SK-N-SH treated with all-trans-retinoic acid at 6 μM for 48 hours (cell line): ENCODE results near the gene SGK2.

Experiments used
- ATAC-seq: fragments of 200-7000 bp; cut with Tn5 transposase; 3 replicates; pipeline ENCODE4 v1.9.1; 2020; ENCODE audit warnings: mild to moderate bottlenecking, moderate library complexity
- ARNTL ChIP-seq: fragments of 450-650 bp; formaldehyde crosslinking; IDR thresholded peaks from 2 replicates; pipeline ENCODE4 v1.5.0; 2020; ENCODE audit warnings: low read depth, mild to moderate bottlenecking, moderate library complexity, borderline replicate concordance
- CSDC2 ChIP-seq: fragments of 250-450 bp; sonication (Bioruptor Pico); IDR thresholded peaks from 2 replicates; pipeline ENCODE4 v1.5.0; 2020; ENCODE audit warnings: mild to moderate bottlenecking, moderate library complexity
- ESRRG ChIP-seq: fragments of 250-450 bp; sonication (Bioruptor Pico); IDR thresholded peaks from 2 replicates; pipeline ENCODE4 v1.6.1; 2021; ENCODE audit warnings: mild to moderate bottlenecking
- GLIS3 ChIP-seq: fragments of 250-450 bp; sonication (Bioruptor Pico); IDR thresholded peaks from 2 replicates; pipeline ENCODE4 v1.5.0; 2020; ENCODE audit warnings: mild to moderate bottlenecking, moderate library complexity
- ISL1 ChIP-seq: fragments of 250-450 bp; sonication (Bioruptor Pico); IDR thresholded peaks from 2 replicates; pipeline ENCODE4 v2.1.2; 2022; ENCODE audit warnings: mild to moderate bottlenecking, moderate library complexity
- OSR1 ChIP-seq: fragments of 250-450 bp; sonication (Bioruptor Pico); IDR thresholded peaks from 2 replicates; pipeline ENCODE4 v1.8.0; 2022; ENCODE audit warnings: moderate library complexity, mild to moderate bottlenecking, inconsistent platforms
- PATZ1 ChIP-seq: fragments of 250-450 bp; sonication (Bioruptor Pico); IDR thresholded peaks from 2 replicates; pipeline ENCODE4 v1.8.0; 2020; ENCODE audit warnings: mild to moderate bottlenecking, moderate library complexity, borderline replicate concordance
- PPARA ChIP-seq: fragments of 250-450 bp; sonication (Bioruptor Pico); IDR thresholded peaks from 2 replicates; pipeline ENCODE4 v1.5.0; 2020; ENCODE audit warnings: mild to moderate bottlenecking, borderline replicate concordance
- RARB ChIP-seq: fragments of 250-450 bp; sonication (Bioruptor Pico); IDR thresholded peaks from 2 replicates; pipeline ENCODE4 v1.8.0; 2021; ENCODE audit warnings: mild to moderate bottlenecking, moderate library complexity
- SNAI2 ChIP-seq: fragments of 250-450 bp; sonication (Bioruptor Pico); IDR thresholded peaks from 2 replicates; pipeline ENCODE4 v1.5.0; 2020; ENCODE audit warnings: mild to moderate bottlenecking, moderate library complexity
- TCF4 ChIP-seq: fragments of 250-450 bp; sonication (Bioruptor Pico); IDR thresholded peaks from 2 replicates; pipeline ENCODE4 v1.8.0; 2021; ENCODE audit warnings: mild to moderate bottlenecking, moderate library complexity, borderline replicate concordance
- TOX ChIP-seq: fragments of 250-450 bp; sonication (Bioruptor Pico); IDR thresholded peaks from 2 replicates; pipeline ENCODE4 v1.8.0; 2021; ENCODE audit warnings: mild to moderate bottlenecking, moderate library complexity, borderline replicate concordance
- TSHZ2 ChIP-seq: fragments of 250-450 bp; sonication (Bioruptor Pico); IDR thresholded peaks from 2 replicates; pipeline ENCODE4 v1.5.0; 2020; ENCODE audit warnings: mild to moderate bottlenecking, moderate library complexity
- ZC3H10 ChIP-seq: fragments of 250-450 bp; sonication (Bioruptor Pico); IDR thresholded peaks from 2 replicates; pipeline ENCODE4 v1.5.1; 2021; ENCODE audit warnings: mild to moderate bottlenecking, moderate library complexity
- ZFP3 ChIP-seq: fragments of 250-450 bp; sonication (Bioruptor Pico); IDR thresholded peaks from 2 replicates; pipeline ENCODE4 v1.5.0; 2020; ENCODE audit warnings: mild to moderate bottlenecking, moderate library complexity
- ZFP30 ChIP-seq: fragments of 450-650 bp; formaldehyde crosslinking; IDR thresholded peaks from 2 replicates; pipeline ENCODE4 v1.5.0; 2022; ENCODE audit warnings: mild to moderate bottlenecking, moderate library complexity
- ZNF565 ChIP-seq: fragments of 450-650 bp; formaldehyde crosslinking; conservative IDR thresholded peaks from 2 replicates; pipeline ENCODE4 v1.5.0; 2020; ENCODE audit warnings: low read depth, mild to moderate bottlenecking, moderate library complexity
- ZNF70 ChIP-seq: fragments of 450-650 bp; formaldehyde crosslinking; IDR thresholded peaks from 2 replicates; pipeline ENCODE4 v1.5.0; 2020; ENCODE audit warnings: mild to moderate bottlenecking, moderate library complexity
- ZNF8 ChIP-seq: fragments of 450-650 bp; formaldehyde crosslinking; IDR thresholded peaks from 2 replicates; pipeline ENCODE4 v1.5.0; 2020; ENCODE audit warnings: mild to moderate bottlenecking, moderate library complexity
- TF ChIP-seq, protein P1 (sequence below): fragments of 250-450 bp; sonication (Bioruptor Pico); IDR thresholded peaks from 2 replicates; pipeline ENCODE4 v1.8.0; 2021; ENCODE audit warnings: low read depth, mild to moderate bottlenecking, moderate library complexity, borderline replicate concordance
- TF ChIP-seq, protein P2 (sequence below): fragments of 250-450 bp; sonication (Bioruptor Pico); IDR thresholded peaks from 2 replicates; pipeline ENCODE4 v1.5.1; 2020; ENCODE audit warnings: low read depth, mild to moderate bottlenecking, moderate library complexity

SGK2 gene

DNA sequence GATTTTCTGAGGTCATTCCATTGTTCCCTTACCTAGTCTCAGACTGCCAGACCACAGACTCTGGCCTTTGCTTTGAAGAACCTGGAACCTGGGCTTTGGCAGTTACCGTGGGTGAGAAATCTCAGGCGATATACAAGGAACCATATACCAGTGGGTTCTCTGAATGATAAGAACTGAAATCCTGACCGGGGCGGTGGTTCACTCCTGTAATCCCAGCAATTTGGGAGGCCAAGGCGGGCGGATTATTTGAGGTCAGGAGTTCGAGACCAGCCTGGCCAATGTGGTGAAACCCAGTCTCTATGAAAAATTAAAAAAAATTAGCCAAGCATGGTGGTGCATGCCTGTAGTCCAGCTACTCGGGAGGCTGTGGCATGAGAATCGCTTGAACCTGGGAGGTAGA lies 14.3 kb upstream of the SGK2 start:
- ATAC-seq: no peak
- TF ChIP-seq ZNF565 (no peak), ZNF70 (no peak), RARB (CRISPR knock-in tag) (no peak), OSR1 (CRISPR knock-in tag) (no peak), PATZ1 (CRISPR knock-in tag) (no peak), GLIS3 (no peak), ESRRG (no peak)

GRCh38 chr20:43545837-43546578 lies 12.8 kb upstream of the SGK2 start:
- ATAC-seq: no peak
- TF ChIP-seq OSR1 (CRISPR knock-in tag): no peak
- no peak for TF ChIP-seq RARB (CRISPR knock-in tag)
- TF ChIP-seq ZFP30: no peak
- TF ChIP-seq SNAI2 (CRISPR knock-in tag): no peak
- TF ChIP-seq PATZ1 (CRISPR knock-in tag): no peak
- no peak for TF ChIP-seq CSDC2 (CRISPR knock-in tag)
- no peak for TF ChIP-seq TOX (CRISPR knock-in tag)
- no peak for TF ChIP-seq ZNF8 (CRISPR knock-in tag)
- TF ChIP-seq ZC3H10 (CRISPR knock-in tag): no peak
- TF ChIP-seq, protein P1, sequence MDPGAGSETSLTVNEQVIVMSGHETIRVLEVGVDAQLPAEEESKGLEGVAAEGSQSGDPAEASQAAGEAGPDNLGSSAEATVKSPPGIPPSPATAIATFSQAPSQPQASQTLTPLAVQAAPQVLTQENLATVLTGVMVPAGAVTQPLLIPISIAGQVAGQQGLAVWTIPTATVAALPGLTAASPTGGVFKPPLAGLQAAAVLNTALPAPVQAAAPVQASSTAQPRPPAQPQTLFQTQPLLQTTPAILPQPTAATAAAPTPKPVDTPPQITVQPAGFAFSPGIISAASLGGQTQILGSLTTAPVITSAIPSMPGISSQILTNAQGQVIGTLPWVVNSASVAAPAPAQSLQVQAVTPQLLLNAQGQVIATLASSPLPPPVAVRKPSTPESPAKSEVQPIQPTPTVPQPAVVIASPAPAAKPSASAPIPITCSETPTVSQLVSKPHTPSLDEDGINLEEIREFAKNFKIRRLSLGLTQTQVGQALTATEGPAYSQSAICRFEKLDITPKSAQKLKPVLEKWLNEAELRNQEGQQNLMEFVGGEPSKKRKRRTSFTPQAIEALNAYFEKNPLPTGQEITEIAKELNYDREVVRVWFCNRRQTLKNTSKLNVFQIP (CRISPR knock-in tag): no peak
- TF ChIP-seq TCF4 (CRISPR knock-in tag): no peak
- no peak for TF ChIP-seq ESRRG
- TF ChIP-seq, protein P2, sequence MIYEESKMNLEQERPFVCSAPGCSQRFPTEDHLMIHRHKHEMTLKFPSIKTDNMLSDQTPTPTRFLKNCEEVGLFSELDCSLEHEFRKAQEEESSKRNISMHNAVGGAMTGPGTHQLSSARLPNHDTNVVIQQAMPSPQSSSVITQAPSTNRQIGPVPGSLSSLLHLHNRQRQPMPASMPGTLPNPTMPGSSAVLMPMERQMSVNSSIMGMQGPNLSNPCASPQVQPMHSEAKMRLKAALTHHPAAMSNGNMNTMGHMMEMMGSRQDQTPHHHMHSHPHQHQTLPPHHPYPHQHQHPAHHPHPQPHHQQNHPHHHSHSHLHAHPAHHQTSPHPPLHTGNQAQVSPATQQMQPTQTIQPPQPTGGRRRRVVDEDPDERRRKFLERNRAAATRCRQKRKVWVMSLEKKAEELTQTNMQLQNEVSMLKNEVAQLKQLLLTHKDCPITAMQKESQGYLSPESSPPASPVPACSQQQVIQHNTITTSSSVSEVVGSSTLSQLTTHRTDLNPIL (CRISPR knock-in tag): no peak
- no peak for TF ChIP-seq ISL1 (CRISPR knock-in tag)
- no peak for TF ChIP-seq ZNF565

GRCh38 chr20:43548273-43548880 lies 10.4 kb upstream of the SGK2 start:
- TF ChIP-seq ZNF8 (CRISPR knock-in tag): no peak
- no peak for TF ChIP-seq TOX (CRISPR knock-in tag)
- TF ChIP-seq ZNF70: no peak
- TF ChIP-seq ZNF565: no peak
- no peak for ATAC-seq

DNA sequence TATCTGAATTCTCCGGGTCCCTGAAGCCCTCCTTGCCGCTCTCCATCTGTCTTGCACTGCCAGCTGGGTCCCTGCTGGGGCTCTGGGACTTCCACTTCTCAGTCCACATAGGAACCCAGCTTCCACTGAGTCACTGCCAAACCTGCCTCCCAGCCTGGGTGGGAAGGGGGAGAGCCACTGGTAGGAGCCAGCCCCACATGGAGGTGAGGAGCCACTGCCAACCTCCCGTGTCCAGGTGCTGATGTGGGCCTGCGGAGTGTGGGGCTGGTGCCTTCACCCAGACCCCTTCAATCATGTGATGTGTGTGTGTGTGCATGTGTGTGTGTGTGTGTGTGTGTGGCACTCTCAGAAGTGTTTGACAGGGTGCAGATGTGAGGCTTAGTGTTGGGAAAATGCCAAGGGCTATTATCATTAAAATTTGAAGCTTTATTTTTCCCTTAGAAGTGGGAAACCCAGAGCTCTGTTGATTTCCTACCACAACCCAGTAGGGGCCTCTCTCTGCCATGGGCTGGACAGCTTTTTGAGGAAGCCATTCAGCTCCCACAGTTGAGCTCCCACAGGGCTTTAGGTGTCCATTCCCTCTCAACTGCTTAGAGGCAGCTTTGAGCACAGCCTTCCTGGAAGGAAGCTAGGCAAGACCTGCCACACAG lies 9.3 kb upstream of the SGK2 start:
- ATAC-seq: no peak
- TF ChIP-seq ZNF8 (CRISPR knock-in tag) (no peak), ARNTL (CRISPR knock-in tag) (no peak), SNAI2 (CRISPR knock-in tag) (no peak), PPARA (no peak), ZNF70 (no peak), OSR1 (CRISPR knock-in tag) (no peak), ZC3H10 (CRISPR knock-in tag) (no peak), RARB (CRISPR knock-in tag) (no peak), ZFP3 (CRISPR knock-in tag) (no peak), GLIS3 (no peak), TCF4 (CRISPR knock-in tag) (no peak), TSHZ2 (no peak)
- TF ChIP-seq, protein P1 (CRISPR knock-in tag): no peak
- TF ChIP-seq, protein P2 (CRISPR knock-in tag): no peak
